A549 (cell line): ENCODE results near the gene DACH1.

Source experiments
- BHLHE40 ChIP-seq: IDR thresholded peaks from 2 replicates; pipeline ENCODE4 v1.6.1; 2012; ENCODE audit warnings: low read depth, low read length, inconsistent platforms
- CEBPB ChIP-seq, 2 experiments: fragments of >200 bp in 1 of 2; sonication (Bioruptor Twin) in 1 of 2; formaldehyde crosslinking in 1 of 2; IDR thresholded peaks; 2 replicates each; pipeline ENCODE4 v1.6.1; 2012 to 2016
- CTCF ChIP-seq: fragments of >200 bp; sonication (Bioruptor Twin); formaldehyde crosslinking; IDR thresholded peaks from 3 replicates; pipeline ENCODE4 v1.5.1; 2016
- EP300 ChIP-seq, 2 experiments: fragments of >200 bp; sonication (Bioruptor Twin); formaldehyde crosslinking; IDR thresholded peaks; 2 replicates in 1 of 2; 3 replicates in 1 of 2; pipeline ENCODE4 v1.6.1; 2016 to 2017
- HOXA7 ChIP-seq: fragments of 250-450 bp; sonication (Bioruptor Pico); IDR thresholded peaks from 2 replicates; pipeline ENCODE4 v1.5.0; 2020; ENCODE audit warnings: mild to moderate bottlenecking, moderate library complexity
- JUNB ChIP-seq: fragments of >200 bp; sonication (Bioruptor Twin); formaldehyde crosslinking; IDR thresholded peaks from 2 replicates; pipeline ENCODE4 v1.6.1; 2016
- MAFK ChIP-seq: fragments of 450-650 bp; IDR thresholded peaks from 2 replicates; pipeline ENCODE4 v1.6.1; 2014; ENCODE audit not compliant: partially characterized antibody
- POLR2A ChIP-seq: IDR thresholded peaks from 2 replicates; pipeline ENCODE4 v1.6.1; 2012; ENCODE audit warnings: mild to moderate bottlenecking, low read length
- REST ChIP-seq: fragments of 200-600 bp; sonication (generic); IDR thresholded peaks from 2 replicates; pipeline ENCODE4 v1.6.1; 2016; ENCODE audit warnings: antibody characterized with exemption, mild to moderate bottlenecking, moderate library complexity
- TF ChIP-seq, protein P1 (sequence below): fragments of 150-350 bp; IDR thresholded peaks from 2 replicates; pipeline ENCODE4 v1.6.1; 2014; ENCODE audit warnings: low read depth, mild to moderate bottlenecking, low read length
- TF ChIP-seq, protein P2 (sequence below): fragments of 450-650 bp; IDR thresholded peaks from 2 replicates; pipeline ENCODE4 v1.6.1; 2014; ENCODE audit warnings: antibody characterized with exemption
- TF ChIP-seq, protein P3 (sequence below): IDR thresholded peaks from 2 replicates; pipeline ENCODE4 v1.6.1; 2012
- TF ChIP-seq, protein P4 (sequence below): IDR thresholded peaks from 2 replicates; pipeline ENCODE4 v1.6.1; 2012

- TF ChIP-seq CTCF (no peak), REST (no peak), BHLHE40 (no peak), CEBPB (IDR thresholded peaks at IDR 0.05) (no peak), EP300 (IDR thresholded peaks at IDR 0.05) (no peak), JUNB (no peak), HOXA7 (CRISPR knock-in tag) (no peak), MAFK (no peak), POLR2A (no peak)
- TF ChIP-seq, protein P1, sequence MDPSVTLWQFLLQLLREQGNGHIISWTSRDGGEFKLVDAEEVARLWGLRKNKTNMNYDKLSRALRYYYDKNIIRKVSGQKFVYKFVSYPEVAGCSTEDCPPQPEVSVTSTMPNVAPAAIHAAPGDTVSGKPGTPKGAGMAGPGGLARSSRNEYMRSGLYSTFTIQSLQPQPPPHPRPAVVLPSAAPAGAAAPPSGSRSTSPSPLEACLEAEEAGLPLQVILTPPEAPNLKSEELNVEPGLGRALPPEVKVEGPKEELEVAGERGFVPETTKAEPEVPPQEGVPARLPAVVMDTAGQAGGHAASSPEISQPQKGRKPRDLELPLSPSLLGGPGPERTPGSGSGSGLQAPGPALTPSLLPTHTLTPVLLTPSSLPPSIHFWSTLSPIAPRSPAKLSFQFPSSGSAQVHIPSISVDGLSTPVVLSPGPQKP, result no peak
- TF ChIP-seq, protein P2, sequence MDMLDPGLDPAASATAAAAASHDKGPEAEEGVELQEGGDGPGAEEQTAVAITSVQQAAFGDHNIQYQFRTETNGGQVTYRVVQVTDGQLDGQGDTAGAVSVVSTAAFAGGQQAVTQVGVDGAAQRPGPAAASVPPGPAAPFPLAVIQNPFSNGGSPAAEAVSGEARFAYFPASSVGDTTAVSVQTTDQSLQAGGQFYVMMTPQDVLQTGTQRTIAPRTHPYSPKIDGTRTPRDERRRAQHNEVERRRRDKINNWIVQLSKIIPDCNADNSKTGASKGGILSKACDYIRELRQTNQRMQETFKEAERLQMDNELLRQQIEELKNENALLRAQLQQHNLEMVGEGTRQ, result no peak
- TF ChIP-seq, protein P3, sequence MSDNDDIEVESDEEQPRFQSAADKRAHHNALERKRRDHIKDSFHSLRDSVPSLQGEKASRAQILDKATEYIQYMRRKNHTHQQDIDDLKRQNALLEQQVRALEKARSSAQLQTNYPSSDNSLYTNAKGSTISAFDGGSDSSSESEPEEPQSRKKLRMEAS, result no peak
- TF ChIP-seq, protein P4, sequence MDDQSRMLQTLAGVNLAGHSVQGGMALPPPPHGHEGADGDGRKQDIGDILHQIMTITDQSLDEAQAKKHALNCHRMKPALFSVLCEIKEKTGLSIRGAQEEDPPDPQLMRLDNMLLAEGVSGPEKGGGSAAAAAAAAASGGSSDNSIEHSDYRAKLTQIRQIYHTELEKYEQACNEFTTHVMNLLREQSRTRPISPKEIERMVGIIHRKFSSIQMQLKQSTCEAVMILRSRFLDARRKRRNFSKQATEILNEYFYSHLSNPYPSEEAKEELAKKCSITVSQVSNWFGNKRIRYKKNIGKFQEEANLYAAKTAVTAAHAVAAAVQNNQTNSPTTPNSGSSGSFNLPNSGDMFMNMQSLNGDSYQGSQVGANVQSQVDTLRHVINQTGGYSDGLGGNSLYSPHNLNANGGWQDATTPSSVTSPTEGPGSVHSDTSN, result no peak
Observed at GRCh38 chr13:71399631-71400215, 467.3 kb downstream of the DACH1 start.
